Eye (tissue), 1 donor: ENCODE results near the gene CHGA.

Source experiments
- DNase-seq: peaks from one replicate; pipeline ENCODE4 v3.0.0-alpha.2; 2015

The CHGA gene

DNA sequence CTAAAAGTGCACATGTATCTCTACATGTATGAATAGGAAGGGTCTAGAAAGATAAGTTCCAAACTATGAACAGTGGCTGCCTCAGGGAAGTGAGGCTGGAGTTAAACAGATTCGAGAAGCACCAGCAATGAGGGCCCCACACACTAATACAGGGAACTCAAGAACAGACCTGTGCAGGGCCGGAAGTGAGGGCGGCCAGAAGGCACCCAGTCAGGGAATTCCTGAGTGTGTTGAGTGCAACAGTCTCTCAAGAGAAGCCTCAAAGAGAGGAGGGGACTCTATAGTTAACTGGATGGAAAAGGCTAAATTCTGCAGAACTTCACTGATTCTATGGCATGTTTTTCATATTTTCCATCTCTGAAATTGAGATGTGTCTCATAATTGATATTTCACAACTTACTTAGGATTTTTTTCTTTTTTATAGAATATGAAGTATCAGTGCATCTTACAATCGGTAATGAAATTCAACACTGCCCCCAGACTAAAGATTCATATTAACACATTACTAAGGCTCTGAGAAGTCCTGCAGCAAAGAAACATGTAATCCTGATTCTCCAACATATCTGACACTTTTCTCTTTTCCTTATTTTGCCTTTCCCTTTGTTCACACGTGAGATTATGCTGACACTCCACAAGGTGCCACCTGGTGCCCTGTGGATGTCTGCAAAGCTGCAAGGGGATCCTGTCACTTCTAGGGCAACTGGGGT, 61.3 kb downstream of the CHGA start:
- no peak for DNase-seq
